Vagina (tissue), 2 donors: Measurements from ENCODE around the gene ZNF227.

ENCODE experiments used
- CTCF ChIP-seq, 3 experiments: fragments of 450-650 bp in 2 of 3; fragments of 200-600 bp in 1 of 3; sonication (generic) in 1 of 3; IDR thresholded peaks; one replicate each; pipeline ENCODE4 v1.5.1; 2017 to 2019; ENCODE audit warnings: antibody characterized with exemption in 3 of 3, mild to moderate bottlenecking in 2 of 3, moderate library complexity in 2 of 3
- POLR2A ChIP-seq, 2 donors: fragments of 450-650 bp; IDR thresholded peaks; one replicate each; pipeline ENCODE4 v1.6.1; 2017; ENCODE audit warnings: antibody characterized with exemption in 2 of 2, mild to moderate bottlenecking in 2 of 2, moderate library complexity in 2 of 2
- POLR2AphosphoS5 ChIP-seq, 2 donors: sonication (generic); formaldehyde crosslinking; IDR thresholded peaks; one replicate each; pipeline ENCODE4 v1.9.0; 2017; ENCODE audit warnings: antibody characterized with exemption in 2 of 2, mild to moderate bottlenecking in 2 of 2, low read depth in 1 of 2; ENCODE audit not compliant: insufficient read depth in 1 of 2

GRCh38 chr19:44277331-44277730 is 65.0 kb downstream of the ZNF227 start:
- no peak for TF ChIP-seq CTCF (IDR thresholded peaks at IDR 0.05)
- TF ChIP-seq POLR2A (IDR thresholded peaks at IDR 0.05), result no peak
- TF ChIP-seq POLR2AphosphoS5 (IDR thresholded peaks at IDR 0.05; ENCODE audit: insufficient read depth in 1 of 2, low read depth in 1 of 2), result no peak
